ENCODE results near the gene NEFH.
"Not testable (repeated sequence)": the region's sequence is repeated elsewhere in the genome, so short reads cannot be mapped to it uniquely, and the experiment has no call there.

NEFH gene
- 2.0 to 8.8 (median 3.4) reads per million in 4 experiments for total RNA-seq

GRCh38 chr22:29479417-29480261, at the start of gene NEFH:
Gene NEFH, plus strand, starts transcription at chr22:29480218. Its CDS starts 45 bp downstream, at chr22:29480263.
- DNase-seq, result no peak

- DNase-seq, result no peak
These were observed 48.0 kb upstream of the NEFH start for GRCh38 chr22:29431986-29432385.

GRCh38 chr22:29433856-29434255, 46.2 kb upstream of the NEFH start:
- no peak for DNase-seq

- no peak for DNase-seq
These were observed 45.7 kb upstream of the NEFH start for GRCh38 chr22:29434288-29434687.

- no peak for DNase-seq
These were observed 44.5 kb upstream of the NEFH start for GRCh38 chr22:29435236-29436136.

- not testable (repeated sequence) for DNase-seq
These were observed 41.7 kb upstream of the NEFH start, which contains the start of gene RFPL1 for GRCh38 chr22:29438283-29438682. Gene RFPL1, plus strand, starts transcription at chr22:29438583.

- DNase-seq, result no peak
These were observed 37.0 kb upstream of the NEFH start for GRCh38 chr22:29442976-29443375.

- no peak for DNase-seq
These were observed 36.6 kb upstream of the NEFH start for GRCh38 chr22:29443452-29443851.

- DNase-seq, result no peak
These were observed 35.9 kb upstream of the NEFH start for GRCh38 chr22:29443861-29444792.

- no peak for DNase-seq
These were observed 34.5 kb upstream of the NEFH start for GRCh38 chr22:29445508-29445907.

- no peak for DNase-seq
These were observed 32.1 kb upstream of the NEFH start for GRCh38 chr22:29447906-29448305.

GRCh38 chr22:29449296-29449875, 30.6 kb upstream of the NEFH start:
- DNase-seq, result no peak

GRCh38 chr22:29450222-29450621, 29.8 kb upstream of the NEFH start:
- DNase-seq, result no peak

- DNase-seq, result no peak
These were observed 28.2 kb upstream of the NEFH start for GRCh38 chr22:29451863-29452262.

GRCh38 chr22:29454276-29454675, 25.7 kb upstream of the NEFH start:
- DNase-seq, result no peak

- no peak for DNase-seq
These were observed 23.8 kb upstream of the NEFH start for GRCh38 chr22:29456211-29456671.

GRCh38 chr22:29457730-29458129, 22.3 kb upstream of the NEFH start:
- no peak for DNase-seq

- DNase-seq, result no peak
These were observed 21.5 kb upstream of the NEFH start for GRCh38 chr22:29458551-29458950.

- no peak for DNase-seq
These were observed 20.2 kb upstream of the NEFH start for GRCh38 chr22:29459773-29460172.

- no peak for DNase-seq
These were observed 18.8 kb upstream of the NEFH start for GRCh38 chr22:29461263-29461662.

GRCh38 chr22:29463629-29464028, 16.4 kb upstream of the NEFH start:
- DNase-seq, result no peak

GRCh38 chr22:29464581-29464980, 15.4 kb upstream of the NEFH start:
- no peak for DNase-seq
